OCI-M1 (cell line): ENCODE results near the gene ZC3H18.

ENCODE experiments used
- DNase-seq: peaks from one replicate; lab custom pipeline; 2025; lab: John Stamatoyannopoulos, UW

The ZC3H18 gene

DNA sequence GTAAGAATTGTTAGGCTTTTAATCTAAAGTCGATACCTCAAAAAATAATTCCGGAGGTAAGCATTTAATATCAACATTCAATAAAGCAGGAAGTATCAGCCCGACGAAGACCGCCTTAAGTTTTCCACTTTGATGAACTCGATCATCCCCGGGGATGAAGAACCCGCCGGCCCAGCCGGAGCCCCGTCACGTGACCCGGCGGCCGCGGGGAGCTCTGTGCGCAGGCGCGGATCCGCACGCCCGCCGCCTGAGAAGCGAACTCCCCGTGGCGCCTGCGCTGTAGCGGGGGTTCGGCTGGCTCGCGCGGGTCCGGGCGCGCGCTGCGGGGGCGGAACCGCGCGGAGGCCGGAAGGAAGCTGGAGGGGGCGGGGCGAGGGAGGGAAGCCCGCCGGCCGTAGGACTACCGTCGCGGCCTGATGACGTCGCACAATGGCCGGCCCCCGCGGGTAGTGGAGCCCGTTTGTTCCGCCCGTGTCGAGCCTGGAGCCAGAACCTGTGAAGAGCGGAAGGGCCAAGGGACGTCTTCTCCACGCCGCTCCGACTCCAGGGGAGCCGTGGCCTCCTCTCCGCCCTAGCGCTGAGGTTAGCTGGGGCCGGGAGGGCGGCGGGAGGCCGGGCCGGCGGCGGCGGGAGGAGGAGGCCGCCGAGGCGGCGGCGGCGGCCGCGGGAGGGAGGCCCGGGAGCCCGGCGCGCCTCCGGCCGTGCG, at the start of gene ZC3H18:
Gene ZC3H18 (plus strand): TSS at position 419 of the 706 bp plus-strand sequence. CDS start 6,721 bp downstream, outside the sequence.
- DNase-seq = peak; percentile 97

DNA sequence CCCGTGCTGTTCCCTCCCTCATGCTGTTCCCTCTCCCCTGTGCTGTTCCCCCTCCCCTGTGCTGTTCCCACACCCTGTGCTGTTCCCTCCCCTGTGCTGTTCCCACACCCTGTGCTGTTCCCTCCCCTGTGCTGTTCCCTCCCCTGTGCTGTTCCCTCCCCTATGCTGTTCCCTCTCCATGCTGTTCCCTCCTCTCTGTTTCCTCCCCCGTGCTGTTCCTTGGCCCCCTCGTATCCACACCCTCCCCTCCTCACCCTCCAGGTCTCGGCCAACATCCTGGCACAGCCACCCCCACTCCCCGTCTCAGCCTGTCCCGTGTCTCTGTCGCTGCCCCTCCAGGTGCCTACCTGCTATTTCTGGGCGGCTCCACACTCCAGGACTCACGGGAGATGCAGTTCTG, 48.5 kb upstream of the ZC3H18 start:
- DNase-seq = no peak

DNA sequence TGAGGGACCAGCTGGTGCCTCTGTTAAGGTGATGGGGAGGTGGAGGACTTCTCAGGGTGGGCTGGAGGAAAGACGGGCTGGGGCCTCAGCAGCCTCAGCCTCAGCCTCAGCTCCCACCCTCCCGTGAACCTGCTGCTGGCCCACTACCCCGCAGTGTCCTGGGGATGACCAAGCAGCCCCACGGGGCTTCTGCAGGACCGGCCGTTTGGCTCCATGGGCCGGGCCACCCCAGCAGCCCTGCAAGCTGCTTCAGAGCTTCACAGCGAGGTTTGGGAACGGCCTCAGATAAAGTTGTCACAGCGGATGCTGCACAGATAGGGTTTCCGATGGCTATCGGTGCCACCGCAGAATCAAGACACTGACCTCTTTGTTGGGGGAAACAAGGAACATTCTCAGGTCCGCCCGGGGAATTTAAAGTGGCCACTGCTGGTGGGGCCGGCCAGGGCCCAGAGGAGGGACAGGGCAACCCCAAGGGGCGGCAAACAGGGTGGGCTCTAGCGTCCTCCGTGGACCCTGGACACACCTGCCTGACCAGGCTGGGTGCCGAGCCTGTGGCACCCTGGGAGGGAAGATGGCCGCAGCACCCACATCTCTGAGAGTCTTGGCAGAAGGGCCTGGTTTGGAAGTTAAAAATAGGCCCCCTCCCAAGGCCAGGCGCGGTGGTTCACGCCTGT, 47.8 kb upstream of the ZC3H18 start:
- no peak for DNase-seq

DNA sequence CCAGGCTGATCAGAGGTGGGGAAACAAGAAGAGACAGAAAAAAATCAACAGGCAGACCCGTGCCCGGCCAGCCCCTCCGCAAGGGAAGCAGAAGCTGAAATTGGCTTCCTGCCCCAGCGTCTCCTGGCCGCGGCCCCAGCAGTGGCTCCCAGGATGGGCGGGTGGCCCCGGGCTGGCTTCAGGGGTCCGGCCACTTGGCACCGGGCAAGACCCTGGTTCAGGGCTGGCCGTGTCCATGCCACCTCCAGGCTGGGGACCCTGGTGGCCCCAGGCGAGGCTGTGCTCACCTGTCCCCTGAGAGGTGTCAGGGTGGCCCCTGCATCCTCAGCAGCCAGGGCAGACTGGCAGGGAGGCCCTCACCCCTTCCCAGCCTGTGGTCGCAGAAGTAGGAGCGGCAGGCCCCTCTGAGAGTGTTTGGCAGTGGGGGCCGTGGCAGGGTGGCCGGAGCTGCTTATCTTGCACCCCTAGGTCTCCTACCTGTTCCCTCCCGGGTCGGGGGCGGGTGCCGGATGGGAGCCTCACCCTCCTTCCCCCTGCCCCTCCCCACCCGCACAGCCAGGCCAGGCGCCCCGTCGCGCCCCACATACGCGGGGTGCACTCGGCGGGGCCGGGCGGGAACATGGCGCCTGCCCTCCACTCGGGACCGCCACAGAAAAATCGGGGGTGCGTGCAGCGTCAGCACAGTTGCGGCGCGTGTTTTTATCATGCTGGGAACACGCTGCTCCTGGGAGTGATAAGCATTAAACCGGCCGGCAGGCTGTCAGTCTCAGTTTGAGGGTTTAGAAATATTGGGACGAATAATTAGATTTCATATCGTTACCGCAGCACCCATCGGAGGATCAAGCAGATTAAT, 46.7 kb upstream of the ZC3H18 start:
- no peak for DNase-seq

DNA sequence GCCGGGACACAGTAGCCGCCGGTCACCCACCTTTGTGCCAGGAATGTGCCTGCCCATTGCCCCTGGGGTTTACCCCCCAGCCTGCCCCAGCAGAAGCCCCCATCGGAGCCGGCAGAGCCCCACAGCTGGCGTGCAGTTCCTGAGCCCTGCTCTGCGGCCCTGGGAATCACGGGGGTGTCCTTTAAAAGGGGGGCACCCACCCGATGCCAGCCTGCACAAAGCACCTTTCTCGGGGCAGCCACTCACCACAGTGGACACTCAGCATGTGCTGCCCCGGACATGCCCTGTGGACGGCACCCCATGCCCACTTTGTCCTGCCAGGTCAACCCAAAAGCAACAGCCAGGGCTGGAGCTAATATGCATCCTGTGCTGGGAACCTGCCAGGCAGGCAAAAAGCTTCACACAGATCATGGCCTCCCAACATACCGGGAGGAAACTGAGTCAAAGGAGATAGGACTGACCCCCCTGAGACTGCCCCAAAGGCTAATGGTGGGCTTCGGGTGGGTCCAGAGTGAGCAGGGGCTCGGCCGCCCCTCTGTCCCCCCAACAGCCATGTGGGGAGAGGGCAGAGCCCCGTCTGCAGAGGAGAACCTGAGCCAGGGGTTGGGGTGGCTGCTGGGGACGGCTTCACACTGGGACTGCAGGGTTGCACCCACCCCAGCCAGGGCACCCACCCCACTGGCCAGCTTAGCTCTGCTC, 45.8 kb upstream of the ZC3H18 start:
- no peak for DNase-seq

DNA sequence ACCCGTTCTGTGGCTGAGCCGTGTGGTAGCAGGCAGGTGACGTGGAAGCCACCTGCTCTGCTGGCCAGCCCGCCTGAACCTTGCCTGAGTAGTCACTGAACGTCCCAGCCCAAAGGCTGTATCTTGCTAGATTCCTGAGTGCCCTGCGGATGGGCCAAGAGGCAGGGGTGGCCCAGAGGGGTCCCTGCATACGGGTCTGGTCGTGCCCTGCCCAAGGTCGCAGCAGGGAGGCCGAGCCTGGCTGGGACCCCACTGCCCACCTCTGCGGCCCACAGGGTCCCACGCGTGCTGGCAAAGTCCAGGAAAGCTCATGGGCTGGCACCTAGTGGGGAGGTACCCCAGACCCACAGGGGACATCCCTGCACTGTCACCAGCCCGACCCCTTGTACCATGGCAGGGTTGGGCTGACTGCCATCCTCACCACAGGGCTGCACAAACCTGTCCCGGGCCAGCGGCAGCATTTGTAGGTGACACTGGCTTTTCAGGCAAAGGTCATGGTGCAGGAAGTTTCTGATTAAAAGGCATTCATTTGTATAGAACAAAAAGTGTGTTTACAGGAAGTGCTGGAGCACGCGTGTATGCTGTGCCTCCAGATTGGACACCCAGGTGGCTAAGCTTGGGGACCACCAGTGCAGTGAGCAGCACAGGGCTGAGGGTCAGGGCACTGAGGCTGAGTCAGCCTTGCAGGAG, 45.1 kb upstream of the ZC3H18 start:
- DNase-seq = no peak

DNA sequence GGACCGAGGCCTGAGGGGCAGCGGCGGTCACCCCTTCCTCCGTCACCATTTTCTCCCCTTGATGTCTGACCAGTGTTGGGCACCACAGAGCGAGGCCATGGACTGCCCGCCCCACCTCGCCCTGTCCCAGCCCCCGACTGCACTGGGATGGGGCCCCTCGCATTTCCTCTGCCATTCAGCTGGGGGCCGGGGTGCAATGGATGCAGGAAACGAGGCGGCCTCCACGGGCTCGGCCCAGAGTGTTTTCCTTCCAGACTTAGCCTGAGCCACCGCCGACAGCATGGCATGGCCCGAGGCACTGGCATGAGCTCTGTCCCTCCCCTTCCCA, 44.6 kb upstream of the ZC3H18 start:
- no peak for DNase-seq

DNA sequence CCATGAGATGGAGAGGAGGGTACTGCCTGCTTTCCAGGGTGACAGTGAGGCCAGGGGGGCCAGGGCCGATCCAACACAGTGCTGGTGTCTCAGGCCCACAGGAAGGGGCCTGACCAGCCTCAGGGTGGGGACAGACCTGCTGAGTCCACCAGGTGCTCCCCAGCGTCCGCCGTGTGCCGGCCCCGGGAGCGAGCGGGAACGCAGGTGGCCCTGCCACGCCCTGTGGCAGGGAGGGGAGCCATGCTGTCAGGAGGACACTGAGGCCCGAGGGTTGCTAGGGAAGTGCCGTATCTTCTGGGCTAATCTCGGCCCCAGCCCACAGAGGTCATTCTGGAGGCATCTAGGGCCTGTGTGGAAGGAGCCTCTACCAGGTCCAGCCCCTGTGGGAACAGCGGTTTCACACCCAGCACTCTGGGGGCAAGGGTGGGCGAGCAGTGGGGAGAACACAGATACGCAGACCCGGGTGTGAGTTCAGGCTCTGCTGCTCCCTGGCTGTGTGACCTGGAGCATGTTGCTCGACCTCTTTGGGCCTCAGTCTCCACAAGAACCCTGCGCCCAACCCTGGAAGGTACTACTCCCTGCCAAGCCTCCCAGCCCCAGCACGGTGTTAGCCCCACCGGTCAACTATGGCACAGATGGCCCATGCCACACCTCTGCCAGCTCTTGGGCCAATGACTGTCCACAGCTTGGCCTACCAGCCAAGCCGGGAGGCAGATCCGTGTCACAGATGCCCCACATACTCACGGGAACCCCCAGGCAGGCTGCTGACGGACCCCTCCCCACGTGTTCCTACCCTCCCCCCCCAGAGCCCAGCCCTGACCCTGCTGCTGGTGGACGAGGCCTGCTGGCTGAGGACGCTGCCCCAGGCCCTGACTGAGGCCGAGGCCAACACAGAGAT, 43.9 kb upstream of the ZC3H18 start:
- DNase-seq = peak; percentile 78

DNA sequence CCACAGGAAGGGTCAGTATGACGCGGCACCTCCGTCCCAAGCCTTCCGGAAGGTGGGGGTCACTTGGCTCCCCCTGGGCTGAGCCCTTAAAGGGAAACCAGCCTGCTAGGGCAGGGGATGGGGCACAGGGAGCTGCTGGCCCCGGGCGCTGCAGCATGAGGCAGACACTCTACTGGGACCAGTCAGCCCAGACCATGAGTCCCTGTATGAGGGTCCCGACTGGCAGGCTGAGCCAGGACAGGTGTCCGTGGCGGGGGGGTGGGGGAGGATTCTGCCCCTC, 43.4 kb upstream of the ZC3H18 start:
- no peak for DNase-seq

DNA sequence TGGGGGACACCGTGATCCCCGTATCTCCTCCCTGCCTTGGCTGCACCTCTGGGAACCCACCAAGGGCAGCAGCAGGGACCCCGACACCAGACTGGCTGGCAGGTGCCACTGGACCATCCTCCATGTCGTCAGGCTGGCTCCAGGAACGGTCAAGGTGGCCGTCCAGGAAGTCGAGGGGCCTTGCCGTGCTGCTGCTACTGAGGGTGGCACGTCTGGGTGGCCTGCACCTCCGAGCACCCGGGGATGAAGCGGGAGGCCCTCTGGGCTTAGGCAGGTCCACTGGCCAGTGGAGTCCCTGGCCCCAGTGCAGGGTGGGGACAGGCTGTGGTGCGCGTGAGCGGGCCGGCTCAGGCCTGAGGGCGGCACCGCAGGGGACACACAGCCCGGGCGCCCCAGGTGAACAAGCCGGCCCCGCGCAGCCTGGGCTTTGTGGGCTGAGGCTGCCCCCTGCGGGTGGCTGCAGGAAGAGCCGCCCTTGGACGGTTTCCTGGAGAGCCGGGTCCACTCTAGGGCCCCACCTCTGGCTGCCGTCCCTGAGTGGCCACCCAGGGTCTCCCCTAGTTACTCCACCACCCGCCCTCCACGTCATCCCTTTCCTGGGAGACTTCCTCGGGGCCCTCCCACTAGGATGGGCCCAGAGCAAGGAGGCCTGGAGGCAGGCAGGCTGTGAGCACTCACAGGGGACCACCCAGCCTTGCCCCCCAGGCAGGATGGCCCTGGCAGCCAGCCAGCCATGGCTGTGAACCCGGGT, 42.8 kb upstream of the ZC3H18 start:
- DNase-seq = peak; percentile 24

DNA sequence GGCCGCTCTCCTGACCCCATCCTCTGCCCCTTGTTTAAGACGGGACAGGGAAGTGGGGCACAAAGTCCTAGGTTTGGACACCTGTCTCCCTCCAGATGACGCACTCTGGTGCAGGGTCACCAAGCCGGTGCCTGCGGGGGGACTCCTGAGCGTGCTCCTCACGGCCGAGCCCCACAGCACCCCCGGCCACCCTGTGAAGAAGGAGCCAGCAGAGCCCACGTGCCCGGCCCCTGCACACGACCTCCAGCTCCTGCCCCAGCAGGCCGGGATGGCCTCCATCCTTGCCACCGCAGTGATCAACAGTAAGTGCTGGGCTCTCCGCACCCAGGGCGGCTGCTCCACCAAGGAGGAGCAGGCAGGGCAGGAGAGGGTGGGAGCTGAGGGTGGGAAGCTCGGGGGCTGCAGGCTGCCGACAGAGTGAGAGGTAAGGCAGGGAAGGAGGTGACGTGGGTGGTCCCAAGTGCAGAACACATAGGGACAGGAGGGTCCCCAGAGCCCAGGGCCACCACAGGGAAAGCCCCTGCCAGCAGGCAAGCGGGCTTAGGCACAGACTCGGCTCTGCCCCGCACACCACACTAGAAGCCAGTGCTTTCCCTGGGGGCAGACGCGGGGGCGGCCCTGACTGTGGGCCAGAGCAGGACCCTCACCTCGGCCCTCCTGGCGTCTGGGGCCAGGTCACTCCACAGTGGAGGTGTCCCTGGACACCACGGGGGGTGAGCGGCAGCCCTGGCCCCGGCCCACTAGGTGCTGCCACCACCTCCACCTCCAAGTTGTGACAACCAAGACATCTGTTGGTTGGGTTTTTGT, 42.1 kb upstream of the ZC3H18 start:
- no peak for DNase-seq

DNA sequence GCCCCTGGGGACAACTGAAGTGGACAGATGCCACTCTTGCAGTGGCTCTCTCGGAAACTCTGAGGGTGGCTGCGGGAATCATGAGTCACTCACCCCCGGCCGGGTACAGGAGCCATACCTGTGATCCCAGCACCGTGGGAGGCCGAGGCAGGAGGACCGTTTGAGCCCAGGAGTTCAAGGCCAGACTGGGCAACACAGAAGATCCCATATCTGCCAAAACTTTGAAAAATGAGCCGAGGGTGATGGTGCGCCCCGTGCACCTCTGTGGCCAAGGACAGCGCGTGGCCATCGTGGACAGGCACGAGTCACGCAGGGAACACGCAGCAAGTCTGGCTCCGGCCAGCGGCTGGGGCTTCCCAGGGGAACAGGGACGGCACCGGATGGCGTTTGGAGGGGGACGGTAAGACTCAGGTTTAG, 41.3 kb upstream of the ZC3H18 start:
- DNase-seq = no peak

DNA sequence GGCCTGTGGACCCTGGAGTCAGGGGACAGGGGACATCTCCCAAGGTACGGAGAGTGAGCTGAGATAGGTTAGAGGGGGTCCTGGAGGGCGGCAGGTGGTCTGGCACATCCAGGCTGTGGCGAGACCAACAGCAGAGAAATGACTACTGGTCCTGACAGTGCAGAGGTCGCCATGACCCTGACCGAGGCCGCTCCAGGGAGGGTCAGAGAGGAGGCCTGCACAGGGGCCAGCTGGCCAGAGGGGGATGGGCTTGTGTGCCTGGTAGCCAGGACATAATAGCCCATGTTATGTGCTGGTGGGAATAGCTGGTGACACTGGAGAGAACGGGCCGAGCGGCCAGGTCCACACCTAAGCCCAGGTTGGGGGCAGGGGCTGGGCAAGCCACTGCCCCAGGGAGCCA, 40.6 kb upstream of the ZC3H18 start:
- no peak for DNase-seq

DNA sequence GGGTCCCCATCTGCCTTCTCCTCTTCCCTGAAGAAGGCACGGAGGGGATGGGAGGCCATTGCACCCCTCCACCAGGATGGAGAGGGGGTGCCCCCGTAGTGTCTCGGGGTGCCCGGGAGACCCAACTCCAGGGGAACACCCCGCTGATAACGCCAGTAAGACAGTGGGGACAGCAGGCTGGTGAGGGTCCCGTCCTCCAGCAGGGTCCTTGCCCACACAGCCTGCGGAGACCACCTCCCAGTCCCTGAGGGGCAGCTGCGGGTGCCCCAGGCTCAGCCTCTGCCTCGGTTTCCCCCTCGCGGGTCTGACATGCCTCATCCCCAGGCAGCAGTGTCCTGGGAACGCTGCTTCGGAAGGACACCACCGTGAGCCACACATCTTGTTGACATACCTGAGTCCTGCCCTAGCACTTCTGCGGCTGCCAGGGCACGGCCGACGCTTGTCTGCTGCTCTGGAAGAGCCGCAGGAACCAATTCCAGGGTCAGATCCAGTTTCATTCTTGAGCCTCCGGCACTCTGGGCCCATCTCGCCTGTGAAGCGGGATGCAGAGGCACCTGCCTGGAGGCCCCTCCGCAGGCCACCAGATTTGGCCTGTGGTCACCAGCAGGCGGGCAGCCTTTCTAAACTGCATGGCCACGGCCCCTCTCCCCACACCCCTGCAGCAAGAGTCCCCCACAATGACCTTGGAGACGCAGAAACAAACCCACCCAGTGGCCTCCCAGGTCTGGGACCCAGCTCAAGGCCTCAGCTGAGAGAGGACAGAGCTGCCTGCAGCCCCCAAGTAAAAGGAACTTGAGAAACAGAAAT, 39.9 kb upstream of the ZC3H18 start:
- DNase-seq = no peak

DNA sequence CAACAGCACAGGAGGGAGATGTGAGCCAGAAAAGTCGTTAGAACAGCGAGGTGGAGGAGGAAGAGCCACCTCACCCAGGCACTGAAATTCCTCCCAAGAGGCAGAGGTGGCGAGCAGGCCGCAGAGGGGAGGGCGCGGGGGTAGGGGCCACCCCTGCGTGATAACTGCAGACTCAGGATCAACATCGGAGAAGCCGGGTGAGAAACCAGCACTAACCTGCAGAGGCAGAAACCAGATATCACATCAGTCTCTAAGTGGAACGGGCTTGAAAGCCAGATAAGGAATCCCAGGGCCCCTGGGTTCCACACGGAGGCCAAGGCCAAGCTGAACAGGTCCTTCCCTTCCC, 39.4 kb upstream of the ZC3H18 start:
- peak; percentile 21 for DNase-seq

DNA sequence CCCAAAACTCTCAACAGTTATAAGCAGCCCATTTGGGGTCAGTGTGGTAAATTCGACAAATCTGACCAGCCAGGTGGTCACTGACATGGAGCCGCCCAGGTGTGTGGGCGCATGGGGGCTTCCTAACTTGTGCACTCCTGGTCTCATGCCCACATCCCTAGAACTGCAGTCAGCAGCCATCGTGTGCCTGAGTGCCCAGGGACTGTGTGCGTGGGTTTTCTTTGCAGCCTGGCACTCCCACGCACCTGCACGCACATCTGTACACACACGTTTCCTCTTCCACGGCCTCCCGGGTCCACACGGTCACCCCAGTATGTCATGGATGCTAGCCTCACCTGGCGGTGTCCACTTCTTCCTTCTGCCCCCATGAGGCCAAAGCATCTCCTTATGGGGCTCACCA, 38.9 kb upstream of the ZC3H18 start:
- DNase-seq = no peak

DNA sequence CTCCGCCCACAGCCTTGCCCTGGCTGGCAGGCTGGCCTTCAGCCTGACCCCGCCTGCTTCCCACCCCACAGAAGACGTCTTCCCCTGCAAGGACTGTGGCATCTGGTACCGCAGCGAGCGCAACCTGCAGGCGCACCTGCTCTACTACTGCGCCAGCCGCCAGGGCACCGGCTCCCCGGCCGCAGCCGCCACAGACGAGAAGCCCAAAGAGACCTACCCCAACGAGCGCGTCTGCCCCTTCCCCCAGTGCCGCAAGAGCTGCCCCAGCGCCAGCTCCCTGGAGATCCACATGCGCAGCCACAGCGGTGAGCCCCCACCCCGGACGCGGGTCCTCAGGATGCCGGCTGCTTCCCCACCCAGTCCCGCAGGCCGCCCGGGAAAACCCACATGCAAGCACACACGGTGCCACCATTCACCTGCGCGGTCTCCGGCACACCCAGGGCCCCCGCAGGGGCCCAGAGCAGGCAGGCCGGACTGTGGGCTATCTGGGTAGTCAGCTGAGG, 38.2 kb upstream of the ZC3H18 start:
- DNase-seq = no peak

DNA sequence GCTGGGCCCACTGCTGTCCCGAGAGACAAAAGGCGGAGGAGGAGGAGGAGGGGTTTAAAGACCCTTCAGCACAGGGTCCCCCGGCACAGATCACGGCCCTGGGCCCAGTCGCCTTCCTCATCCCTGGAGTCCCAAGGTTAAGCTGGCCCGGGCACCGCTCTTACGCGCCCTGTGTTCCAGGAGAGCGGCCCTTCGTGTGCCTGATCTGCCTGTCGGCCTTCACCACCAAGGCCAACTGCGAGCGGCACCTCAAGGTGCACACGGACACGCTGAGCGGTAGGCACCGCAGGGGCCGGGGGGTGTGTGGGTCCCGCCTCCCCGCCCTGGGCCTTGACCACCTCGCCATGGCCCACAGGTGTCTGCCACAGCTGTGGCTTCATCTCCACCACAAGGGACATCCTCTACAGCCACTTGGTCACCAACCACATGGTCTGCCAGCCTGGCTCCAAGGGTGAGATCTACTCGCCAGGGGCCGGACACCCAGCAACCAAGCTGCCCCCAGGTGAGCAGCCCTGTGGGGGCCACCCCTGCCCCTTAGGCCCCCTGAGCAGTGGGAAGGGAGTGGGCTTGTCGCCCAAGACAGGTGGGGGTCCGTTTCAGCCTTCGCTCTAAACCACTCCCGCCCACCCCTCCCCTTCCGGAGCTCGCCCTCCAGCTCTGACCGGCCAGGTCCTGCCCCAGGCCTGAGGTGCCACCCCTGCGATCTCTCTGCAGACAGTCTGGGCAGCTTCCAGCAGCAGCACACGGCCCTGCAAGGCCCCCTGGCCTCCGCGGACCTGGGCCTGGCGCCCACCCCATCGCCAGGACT, 37.6 kb upstream of the ZC3H18 start:
- DNase-seq = no peak
